ENCODE measurements around the gene EXOC1L.

The EXOC1L gene

GRCh38 chr4:55884851-55885219 is 65.2 kb downstream of the EXOC1L start:
- no peak for DNase-seq
